ENCODE results near the gene COL15A1. TPM values are rescaled to one million over a fixed set of nuclear protein-coding genes. Genes with fewer than 3 reads are reported as not detected.

Gene COL15A1
- total RNA-seq, 1 donor from 2014 or later = 455 TPM

DNA sequence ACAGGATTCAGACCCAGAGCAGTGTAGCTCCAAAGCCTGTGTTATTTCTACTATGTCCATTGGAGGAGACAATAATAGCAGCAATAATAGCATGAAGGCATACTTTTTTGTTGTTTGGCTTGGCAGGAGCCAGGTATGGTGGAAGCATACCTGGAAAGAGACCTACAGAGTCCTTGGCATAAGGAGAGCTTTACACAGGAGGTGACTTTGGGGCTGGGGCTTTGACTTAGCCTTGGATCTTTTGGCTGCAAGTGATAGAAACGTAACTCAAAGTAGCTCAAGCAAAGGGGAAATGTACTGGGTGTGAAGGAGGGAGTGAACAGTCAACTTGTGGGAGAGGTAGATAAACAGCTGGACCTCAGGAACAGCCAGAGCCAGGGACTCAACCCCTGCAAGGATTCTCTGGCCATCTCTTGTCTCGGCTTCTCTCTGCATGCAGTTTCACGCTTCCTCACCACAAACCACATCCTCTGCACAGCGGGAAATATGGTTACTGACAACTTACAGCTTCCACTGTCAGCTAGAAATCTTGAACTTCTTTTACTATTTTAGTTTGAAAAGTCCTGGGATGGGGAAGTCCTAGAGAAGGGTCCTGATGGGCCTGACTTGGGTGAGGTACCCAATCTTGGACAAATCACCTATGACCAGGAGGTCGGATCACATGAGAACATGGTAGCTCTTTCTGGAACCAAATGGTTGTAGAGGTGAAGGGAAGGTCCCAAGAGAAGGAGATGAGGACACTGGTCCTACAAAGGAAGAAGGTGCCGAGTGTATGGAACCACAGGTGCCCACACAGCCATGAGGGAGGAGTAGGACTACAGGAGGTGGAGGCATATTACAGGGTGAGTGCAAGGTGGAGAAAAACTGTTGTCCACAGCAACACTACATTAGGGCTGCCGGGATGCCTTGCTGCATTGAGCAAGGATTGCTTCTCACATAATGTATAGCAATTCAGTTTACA is 114.2 kb downstream of the COL15A1 start:
- no peak for DNase-seq

DNA sequence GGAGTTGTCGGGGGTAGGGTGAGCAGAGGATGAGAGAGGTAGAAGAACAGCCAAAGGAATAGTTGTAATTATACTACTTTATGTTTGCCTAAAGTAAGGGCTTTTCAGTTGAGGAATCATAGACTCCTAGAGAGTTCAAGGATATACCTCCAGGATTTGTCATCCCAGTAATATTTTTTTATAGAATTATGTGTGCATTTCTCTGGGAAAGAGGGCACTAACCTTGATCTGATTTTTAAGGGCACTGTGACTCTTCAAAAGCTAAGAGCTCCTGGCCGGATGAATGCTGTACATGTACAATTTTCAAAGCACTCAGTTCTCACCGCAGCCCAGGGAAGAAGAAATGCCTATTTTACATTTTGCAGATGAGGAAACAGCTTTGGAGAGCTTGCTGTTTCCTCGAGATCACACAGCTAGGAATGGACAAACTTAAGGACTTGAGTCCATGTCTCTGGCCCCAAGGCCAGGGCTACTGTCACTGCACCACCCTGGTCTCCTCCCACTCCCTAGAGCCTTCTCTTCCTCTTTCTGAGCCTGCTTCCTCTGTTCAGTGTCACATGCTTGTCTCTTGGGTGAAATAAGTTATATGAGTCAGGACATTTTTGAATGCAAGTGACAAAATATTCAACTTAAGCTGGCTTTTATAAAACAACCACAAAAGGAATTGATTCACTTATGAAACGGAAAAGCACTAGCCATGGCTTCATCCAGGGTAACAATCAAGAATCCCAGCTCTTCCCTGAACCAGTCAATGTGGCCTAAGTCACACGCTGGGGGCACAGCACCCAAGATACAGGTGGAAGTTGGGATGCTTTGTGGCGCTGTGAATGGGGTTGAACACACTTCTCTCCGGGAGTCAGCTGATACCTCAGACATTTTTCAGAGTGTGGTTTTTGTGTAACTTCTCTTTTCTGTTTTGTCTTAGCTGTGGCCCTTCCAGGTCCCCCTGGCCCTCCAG is 115.5 kb downstream of the COL15A1 start:
- no peak for DNase-seq

DNA sequence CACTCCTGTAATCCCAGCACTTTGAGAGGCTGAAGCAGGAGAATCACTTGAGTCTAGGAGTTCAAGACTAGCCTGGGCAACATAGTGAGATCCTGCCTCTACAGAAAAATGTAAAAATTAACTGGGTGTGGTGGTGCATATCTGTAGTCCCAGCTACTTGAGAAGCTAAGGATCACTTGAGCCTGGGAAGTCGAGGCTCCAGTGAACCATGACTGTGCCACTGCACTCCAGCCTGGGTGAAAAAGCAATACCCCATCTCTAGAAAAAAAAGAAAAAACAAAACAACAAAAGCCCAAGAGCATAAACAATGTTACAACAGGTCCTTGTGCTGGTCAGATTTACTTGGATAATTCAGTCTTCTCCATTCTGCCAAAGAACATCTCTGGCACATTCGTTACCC is 116.9 kb downstream of the COL15A1 start:
- no peak for DNase-seq

DNA sequence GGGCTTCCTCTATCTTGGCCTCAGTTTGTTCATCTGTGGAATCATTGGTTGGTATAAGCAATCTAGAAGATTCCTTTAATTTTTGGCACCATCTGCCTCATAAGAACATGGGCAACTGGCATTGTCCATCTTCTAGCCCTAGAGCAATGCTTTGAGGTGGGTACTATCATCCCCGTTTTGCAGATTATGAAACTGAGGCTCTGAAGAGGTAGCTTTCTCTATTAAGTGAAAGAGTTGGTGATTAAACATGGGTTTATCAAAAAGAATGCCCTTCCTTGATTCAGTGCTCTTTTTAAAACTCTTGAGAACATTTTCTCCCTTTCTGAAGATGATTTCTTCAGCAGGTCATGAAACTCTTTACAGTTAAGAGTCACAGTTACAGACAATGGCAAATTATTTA is 118.8 kb downstream of the COL15A1 start:
- DNase-seq = no peak

DNA sequence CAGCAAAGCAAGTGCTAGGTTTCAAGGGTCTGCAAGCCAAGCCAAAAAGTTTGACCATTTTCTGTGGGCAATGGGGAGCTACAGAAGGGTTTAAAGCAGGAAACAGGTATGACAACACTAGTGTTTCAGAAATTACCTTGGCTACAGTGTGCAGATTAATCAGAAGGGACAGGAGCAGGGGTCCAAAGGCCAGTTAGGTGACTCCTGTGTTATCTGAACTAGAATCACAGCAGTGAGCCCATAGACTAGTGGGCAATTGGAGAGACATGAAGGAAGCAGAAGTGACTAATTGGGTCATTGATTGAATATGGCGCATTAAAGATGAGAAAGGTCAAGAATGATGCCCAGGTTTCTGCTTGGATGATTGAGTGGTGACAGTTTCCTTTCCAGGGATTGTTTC is 119.8 kb downstream of the COL15A1 start:
- no peak for DNase-seq

DNA sequence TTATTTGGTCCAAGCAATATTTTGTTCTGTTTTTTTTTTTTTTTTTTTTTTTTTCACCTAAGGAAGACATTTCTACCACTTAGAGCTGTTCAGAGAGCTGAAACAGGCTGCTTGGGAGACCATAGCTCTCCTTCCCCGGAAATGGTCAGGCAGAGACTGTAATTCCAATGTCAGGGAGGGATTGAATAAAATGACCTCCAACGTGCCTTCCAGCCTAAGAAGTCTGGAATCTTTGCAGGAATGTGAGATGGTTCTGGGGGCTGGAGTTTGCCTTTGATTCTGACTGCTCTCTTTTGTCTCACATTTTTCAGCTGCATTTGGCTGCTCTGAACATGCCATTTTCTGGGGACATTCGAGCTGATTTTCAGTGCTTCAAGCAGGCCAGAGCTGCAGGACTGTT is 122.9 kb downstream of the COL15A1 start:
- no peak for DNase-seq

DNA sequence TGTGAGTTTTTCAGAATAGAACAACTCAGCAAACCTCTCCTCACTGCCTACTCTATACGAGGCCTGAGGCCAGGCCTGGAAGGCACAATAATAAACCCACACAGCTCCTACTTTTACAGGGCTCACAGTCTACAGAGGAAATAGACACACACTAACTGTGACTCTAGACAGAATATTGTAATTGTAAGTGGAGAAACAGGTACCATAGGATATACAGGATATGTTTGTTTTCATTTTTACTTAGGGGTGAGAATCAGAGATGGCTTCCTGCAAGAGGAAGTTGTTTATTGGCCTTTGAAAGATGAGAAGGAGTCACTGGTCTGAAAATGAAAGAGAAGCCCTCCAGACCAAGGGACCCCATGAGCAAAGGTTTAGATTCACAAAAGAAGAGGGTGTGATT is 125.4 kb downstream of the COL15A1 start:
- DNase-seq = no peak

DNA sequence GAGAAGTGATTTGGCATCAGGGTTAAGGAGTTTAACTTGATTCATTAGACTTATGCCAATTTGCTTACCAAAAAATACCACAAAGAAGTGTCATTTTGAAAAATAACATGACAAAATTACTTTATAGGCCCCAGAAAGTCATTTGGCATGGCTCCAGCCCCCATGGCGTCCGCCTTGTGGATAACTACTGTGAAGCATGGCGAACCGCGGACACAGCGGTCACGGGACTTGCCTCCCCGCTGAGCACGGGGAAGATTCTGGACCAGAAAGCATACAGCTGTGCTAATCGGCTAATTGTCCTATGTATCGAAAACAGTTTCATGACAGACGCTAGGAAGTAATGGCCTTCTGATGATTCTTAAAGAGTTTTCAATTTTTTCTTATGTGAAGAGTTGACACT is 125.8 kb downstream of the COL15A1 start:
- no peak for DNase-seq

DNA sequence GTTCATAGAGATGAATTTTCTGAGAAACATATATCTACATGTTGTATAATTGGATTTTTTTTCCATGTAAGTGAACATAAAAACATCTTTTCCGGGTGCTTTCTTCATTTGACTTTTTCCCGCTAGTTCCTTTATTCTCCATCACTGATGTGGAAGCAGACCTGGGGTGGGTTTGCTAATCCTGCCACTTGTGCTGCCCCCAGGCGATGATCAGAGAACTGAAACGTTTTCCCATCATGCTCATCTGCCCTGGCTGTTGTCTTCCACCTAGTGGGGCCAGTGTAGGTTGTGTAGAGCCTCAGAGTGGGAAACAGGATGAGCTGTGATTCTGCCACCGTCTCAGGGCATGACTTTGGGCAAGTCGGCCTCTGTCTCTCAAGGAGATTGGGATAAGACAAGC is 127.0 kb downstream of the COL15A1 start:
- no peak for DNase-seq

DNA sequence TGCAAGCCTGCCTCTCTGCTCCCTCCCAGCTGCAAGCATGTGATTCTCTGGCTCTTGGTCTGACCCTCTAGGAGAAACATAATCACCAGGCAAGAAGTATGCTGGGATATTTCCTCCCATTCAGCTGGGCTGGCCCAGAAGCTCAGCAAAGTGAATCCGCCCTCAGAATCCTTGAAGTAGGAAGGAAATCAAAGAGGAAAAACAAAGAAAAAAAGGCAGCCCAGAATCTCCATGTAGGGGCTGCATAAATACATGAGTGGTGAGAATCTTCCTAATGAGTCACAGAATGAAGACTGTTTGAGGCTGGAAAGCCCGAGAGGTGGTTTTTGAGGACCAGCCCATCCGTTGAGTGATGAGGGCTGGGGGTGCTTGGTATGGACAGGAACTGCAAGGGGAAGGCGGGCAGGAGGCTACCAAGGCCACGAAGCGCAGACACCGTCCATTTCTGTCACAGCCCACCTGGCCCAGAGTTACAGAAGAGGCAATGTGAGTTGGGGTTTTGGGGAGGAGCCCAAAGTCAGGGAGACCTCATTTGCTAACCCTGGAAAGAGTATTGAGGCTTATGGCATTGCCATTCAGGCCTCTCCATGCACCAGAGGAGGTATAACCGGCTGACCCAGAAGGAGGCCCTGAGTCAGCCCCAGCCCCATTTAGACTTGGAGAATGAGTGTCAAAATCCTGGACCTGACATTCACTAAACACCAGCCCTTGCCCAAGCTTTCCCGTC is 127.8 kb downstream of the COL15A1 start:
- no peak for DNase-seq

DNA sequence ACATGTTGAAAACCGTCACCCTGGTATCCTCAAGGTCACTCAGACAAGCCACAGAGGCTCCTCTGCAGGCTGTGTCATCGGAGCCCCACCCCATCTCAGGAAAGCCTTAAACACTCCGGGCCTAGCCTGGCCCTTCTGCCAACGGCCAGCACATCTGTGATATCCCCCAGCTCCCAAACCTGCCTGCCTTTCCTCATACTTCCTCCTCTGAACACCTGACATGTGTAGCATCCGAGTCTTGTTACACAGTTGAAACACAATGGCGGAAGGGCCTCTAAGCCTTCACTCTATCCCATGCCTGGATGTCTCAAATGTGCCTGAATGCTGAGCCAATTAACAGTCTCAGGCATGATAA is 128.3 kb downstream of the COL15A1 start:
- no peak for DNase-seq

DNA sequence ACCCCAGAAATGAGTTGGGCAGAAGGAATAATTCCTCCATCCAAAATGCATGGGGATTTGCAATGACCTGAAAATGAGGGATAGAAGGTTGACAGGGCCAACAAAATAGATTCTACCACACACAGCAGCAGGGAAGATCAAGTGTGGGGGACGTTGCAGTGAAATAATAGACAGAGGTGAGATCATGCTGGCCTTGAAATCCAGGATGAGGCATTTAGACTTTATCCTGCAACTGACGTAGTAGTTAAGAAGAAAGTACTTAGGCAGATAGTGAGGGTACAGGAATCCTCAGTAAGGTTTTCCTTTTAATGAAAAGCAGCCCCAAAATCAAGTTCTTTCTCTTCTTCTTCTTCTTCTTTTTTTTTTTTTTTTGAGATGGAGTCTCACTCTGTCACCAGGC is 129.6 kb downstream of the COL15A1 start:
- no peak for DNase-seq

DNA sequence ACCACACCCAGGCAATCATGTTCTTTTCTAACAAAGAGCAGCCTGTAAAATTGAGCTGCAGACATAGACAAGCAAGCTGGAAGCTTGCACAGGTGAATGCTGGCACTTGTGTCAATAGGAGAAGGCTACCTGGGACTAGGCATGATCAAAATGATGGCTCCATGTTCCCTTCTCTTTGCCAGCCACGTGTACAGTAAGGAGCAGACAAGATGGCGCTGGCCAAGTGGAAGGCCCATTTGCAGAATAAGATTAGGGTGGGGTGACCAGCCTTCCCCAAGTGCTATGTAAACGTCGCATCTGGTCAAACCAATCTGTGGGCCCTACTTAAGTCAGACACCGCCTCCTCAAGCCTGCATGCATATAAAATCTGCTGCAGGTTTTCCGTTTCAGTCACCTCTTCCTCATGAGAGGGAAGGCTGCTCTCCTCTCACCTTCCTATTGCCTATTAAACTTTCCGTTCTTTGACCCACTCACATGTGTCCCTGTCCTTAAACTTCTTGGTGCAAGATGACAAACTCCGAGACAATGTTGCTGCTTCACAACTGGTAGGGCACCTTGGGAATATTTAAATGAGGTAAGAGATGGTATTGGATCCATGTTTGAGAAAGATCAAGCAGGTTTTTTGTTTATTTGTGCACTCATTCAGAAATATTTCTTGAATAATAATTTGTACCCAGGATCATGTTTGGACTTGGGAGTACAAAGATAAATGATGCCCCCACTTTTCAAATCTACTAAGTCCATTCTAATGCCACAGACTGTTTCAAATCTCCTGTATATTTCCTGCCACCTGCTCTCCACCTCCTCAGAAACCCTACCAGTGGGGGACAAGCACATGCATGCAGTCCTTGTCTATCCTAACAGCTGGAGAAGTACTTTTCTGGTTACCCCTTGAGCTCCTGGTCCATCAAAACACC is 130.5 kb downstream of the COL15A1 start:
- no peak for DNase-seq

DNA sequence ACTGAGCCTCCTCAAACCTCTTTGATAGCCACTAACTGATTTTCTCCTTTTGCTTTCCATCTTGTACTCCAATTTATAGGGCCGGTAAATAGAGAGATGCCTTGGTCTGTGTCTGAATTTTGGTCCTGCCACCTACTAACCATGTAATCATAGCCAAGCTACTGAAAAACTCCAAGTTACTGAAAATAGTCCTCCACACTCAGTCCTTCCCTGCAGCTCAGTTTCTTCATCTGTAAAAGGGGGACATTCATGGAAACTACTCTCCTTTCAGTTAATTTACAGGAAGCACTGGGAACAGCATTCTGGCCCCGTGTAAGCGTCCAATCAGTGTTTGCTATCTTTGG is 131.2 kb downstream of the COL15A1 start:
- DNase-seq = no peak

DNA sequence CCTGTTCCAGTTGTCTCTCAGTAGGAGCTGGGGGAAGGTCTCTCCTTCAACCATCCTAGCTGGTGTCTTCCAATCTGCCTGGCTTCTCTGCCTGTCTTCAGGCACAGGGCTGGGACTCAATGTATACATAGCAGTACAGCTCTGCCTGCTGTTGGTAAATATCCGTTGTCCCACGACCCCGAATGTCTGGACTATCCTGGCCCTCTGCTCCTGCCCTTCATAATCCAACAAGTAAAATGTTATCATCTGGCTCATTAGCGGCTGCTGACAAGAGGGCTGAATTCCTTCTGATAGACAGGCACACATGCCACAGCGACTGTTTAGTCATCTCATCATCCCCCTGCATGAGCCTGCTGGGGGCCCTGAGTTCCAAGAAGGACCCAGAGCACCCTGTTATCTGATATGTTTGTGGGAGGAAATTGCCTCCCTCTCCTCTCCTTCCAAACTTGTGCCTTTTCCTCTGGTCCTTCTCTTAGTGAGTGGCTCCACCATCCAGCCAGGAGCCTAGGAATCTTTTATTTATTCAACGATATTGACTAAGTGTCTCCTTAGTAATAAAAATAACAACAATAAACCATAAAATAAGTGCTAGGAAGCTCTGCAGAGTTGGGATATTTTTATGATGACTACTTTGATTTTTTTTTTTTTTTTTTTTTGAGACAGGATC is 131.7 kb downstream of the COL15A1 start:
- DNase-seq = peak; percentile 82

DNA sequence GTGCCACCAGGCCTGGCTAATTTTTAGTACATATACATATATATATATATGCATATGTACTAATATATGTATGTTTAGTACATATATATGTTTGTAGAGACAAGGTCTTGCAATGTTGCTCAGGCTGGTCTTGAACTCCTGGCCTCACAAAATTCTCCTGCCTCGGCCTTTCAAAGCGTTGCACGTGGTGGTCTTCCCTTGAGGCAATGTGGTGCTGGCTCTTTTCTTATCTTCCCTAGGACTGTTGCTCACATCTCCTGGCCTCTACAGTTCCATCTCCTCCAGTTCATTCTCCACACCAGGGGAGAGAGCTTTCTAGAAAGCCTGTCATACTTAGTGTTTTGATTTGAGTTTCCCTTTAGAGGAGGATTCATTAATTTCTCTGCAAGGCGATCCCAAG is 132.3 kb downstream of the COL15A1 start:
- DNase-seq = no peak

DNA sequence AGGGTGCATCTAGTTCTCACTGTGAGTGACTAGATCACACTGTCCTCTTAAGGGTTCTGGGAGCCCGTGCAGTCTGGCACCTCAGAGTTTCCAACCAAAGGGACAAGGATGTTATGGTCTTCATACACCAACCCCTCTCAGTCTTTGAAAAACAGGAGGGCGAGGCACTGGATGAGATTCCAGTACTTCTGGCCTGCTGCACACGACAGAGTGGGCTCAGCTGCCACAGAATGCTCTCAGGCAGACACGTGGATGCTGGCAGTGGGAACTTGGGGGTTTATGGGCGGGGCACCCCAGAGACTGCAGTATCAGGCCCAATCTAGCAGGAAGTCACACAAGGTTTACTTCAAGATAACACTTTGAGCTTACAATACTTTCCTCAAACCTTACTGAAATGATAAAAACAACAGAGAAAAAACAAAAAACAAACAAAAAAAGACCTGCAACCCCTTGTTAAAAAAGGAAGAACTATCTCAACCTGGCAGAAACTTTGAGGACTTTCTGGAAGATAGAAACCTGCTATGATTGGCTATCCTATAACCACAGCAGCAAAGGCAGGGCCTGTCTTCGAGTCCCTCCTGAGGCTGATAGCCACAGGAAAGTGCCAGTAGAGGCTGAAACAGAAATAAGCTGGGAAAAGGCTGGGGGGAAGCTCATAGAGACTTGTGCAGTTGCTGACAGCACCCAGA is 132.9 kb downstream of the COL15A1 start:
- DNase-seq = peak; percentile 36

DNA sequence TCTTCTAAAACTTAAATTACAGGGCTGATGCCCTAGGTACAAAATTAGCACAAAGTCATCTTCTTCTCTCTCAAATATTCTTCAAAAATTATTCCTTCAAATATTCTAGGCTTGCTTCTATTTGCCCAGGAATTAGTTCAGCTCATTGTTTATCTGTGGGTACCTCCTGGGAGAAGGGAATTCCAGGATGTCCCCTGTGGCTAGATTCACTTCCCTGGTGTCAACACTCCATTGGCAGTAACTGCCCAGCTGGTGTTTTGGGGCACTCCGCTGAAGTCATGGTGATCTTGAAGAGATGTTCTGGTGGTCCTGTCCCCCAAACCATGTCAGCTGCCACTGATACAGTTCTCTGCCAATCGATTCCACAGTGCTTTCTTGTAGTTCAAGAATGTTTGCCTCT is 135.0 kb downstream of the COL15A1 start:
- DNase-seq = no peak

DNA sequence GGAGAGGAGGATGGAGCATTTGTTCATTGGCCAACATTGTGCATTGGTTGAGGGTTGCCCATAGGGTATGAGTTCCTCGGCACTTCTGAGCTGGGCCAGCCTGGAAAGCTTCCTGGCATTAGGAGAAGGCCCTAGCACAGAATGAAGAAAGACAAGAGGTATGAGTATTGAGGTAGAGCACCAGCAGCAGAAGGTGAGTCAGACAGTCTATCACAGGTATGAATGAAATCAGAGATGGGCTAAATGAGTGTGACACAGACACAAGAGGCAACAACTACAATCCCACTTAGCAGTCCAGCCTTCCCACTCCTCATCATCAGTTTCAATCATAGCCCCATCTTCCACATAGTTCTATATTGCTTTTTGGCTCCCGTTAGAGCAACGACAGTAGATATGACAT is 135.8 kb downstream of the COL15A1 start:
- no peak for DNase-seq

DNA sequence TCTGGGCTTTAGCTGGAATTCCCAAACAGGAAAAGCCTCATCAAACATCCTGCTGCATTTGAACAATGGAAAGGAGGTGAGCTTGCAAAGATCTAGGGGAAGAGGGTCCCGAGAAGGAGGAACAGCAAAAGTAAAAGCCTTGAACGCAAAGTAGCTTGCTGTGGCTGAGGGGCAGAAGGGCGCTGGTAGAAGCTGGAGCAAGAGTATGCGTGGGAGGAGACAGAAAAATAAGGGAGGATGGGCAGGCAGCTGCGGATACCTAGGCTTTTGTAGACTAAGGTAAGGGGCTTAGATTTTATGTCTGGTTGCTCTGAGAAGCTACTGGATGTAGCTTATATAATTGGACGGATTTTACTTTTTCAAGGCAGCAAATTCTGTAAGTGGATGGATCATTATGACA is 139.3 kb downstream of the COL15A1 start:
- no peak for DNase-seq
